Tibial nerve (tissue), 4 donors: ENCODE measurements around the gene USP3.

ENCODE experiments used
- CTCF ChIP-seq, 5 experiments: fragments of 200-600 bp in 3 of 5; fragments of 450-650 bp in 2 of 5; sonication (generic) in 3 of 5; IDR thresholded peaks; one replicate each; pipeline ENCODE4 v1.5.1; 2016 to 2019; ENCODE audit warnings: antibody characterized with exemption in 5 of 5, mild to moderate bottlenecking in 3 of 5, moderate library complexity in 2 of 5
- EP300 ChIP-seq, 2 donors: sonication (generic); formaldehyde crosslinking; IDR thresholded peaks; one replicate each; pipeline ENCODE4 v1.6.1; 2017; ENCODE audit warnings: antibody characterized with exemption in 2 of 2, mild to moderate bottlenecking in 1 of 2
- POLR2A ChIP-seq, 2 donors: fragments of 450-650 bp; IDR thresholded peaks; one replicate each; pipeline ENCODE4 v1.6.1; 2017; ENCODE audit warnings: antibody characterized with exemption in 2 of 2, mild to moderate bottlenecking in 2 of 2, moderate library complexity in 2 of 2

GRCh38 chr15:63497642-63498467, 6.5 kb upstream of the USP3 start:
- TF ChIP-seq CTCF (IDR thresholded peaks at IDR 0.05) (no peak), POLR2A (IDR thresholded peaks at IDR 0.05) (no peak), EP300 (IDR thresholded peaks at IDR 0.05) (peak in 1 of 2 donors; percentile 77)
